ENCODE measurements around the gene PRDX2.

DNA sequence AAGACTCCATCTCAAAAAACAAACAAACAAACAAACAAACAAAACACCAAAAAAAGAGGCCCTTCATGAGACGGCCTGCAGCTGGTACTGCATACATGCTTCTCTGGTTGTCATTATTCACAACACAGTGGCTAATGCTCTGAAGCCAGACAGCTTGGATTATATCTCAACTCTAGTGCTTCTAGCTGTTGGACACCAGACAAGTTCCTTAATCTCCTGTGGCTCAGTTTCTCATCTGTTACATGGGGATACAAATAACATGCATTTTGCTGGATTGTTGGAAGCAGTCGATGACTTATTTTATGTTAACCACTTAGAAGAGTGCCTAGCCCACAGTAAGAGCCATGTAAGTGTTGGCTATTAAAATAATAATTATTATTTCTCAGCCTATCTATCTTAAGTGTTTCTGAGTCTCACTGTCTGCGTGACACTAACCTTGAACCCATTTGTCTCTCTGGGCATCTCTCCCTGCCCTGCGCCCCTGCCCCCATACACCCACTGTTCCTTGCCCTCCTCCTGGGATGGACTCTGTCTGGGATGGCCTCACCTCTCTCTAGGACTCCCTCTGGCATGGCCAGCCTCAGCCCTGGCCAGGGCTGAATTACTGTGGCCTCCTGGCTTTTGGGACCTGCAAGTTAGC, 13.4 kb downstream of the PRDX2 start:
- TF ChIP-seq, protein P1, sequence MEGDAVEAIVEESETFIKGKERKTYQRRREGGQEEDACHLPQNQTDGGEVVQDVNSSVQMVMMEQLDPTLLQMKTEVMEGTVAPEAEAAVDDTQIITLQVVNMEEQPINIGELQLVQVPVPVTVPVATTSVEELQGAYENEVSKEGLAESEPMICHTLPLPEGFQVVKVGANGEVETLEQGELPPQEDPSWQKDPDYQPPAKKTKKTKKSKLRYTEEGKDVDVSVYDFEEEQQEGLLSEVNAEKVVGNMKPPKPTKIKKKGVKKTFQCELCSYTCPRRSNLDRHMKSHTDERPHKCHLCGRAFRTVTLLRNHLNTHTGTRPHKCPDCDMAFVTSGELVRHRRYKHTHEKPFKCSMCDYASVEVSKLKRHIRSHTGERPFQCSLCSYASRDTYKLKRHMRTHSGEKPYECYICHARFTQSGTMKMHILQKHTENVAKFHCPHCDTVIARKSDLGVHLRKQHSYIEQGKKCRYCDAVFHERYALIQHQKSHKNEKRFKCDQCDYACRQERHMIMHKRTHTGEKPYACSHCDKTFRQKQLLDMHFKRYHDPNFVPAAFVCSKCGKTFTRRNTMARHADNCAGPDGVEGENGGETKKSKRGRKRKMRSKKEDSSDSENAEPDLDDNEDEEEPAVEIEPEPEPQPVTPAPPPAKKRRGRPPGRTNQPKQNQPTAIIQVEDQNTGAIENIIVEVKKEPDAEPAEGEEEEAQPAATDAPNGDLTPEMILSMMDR (IDR thresholded peaks at IDR 0.05) = no peak
- TF ChIP-seq POLR2A (IDR thresholded peaks at IDR 0.05) (no peak), POLR2AphosphoS5 (IDR thresholded peaks at IDR 0.05; ENCODE audit: insufficient read depth in 1 of 2, low read depth in 1 of 2) (no peak)

Data from vagina (tissue), 2 donors.